ENCODE data around the gene TNFRSF1B. TPM values are rescaled to one million over a fixed set of nuclear protein-coding genes. Genes with fewer than 3 reads are reported as not detected.

Gene TNFRSF1B
- total and polyA plus RNA-seq, 2 of the 8 experiments (the other 6 are each of a cell fraction or from before 2014, with no cell fraction given) = 1.7 to 2.9 TPM

DNA sequence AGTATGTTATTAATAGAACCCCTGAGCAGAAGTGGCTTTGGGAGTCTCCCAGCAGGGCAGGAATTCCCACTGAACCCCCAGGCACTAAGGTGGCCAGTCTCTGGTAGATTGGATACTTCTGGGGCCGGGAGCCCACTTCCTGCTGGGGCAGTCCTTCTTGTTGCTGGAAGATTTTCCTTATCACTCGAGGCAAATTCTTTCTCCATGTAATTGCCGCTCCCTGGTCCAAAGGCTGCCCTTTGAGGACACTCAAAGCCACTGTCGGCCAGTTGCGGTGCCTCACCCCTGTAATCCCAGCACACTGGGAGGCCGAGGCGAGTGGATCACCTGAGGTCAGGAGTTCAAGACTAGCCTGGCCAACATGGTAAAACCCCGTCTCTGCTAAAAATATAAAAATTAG is 22.6 kb upstream of the TNFRSF1B start:
- Histone ChIP-seq H3K23ac (ENCODE audit: insufficient read length) (no peak overlapping the region), H2AK5ac (ENCODE audit: low read depth, low read length) (no peak overlapping the region), H3K14ac (ENCODE audit: insufficient read length) (no peak overlapping the region), H3K9me3 (ENCODE audit: insufficient read depth in 2 of 2, low read depth in 1 of 2, low read length in 1 of 2) (no peaks in the 10 kb centered on the region; a peak in 1 of 4 replicates), H2AFZ (ENCODE audit: low read length) (no peak overlapping the region), H3K23me2 (ENCODE audit: low read depth, low read length) (no peaks in the 10 kb centered on the region), H3K27ac (ENCODE audit: low read depth, low read length) (no peak overlapping the region), H2BK5ac (ENCODE audit: low read depth, low read length) (no peak overlapping the region), H3K36me3 (ENCODE audit: control insufficient read depth in 2 of 4, insufficient read depth in 4 of 4, low read length in 3 of 4) (no peaks in the 10 kb centered on the region; a peak in 2 of 8 replicates), H3K79me2 (ENCODE audit: control insufficient read depth in 1 of 2, insufficient read depth in 2 of 2, low read length in 2 of 2) (no peaks in the 10 kb centered on the region), H3K4me3 (ENCODE audit: extremely low read depth in 1 of 4, insufficient read depth in 2 of 4, low read depth in 3 of 4, low read length in 4 of 4) (no peak overlapping the region), H3K4me2 (ENCODE audit: insufficient read depth in 1 of 2, low read depth in 2 of 2, low read length in 2 of 2) (no peak overlapping the region), H4K91ac (replicated peaks; ENCODE audit: insufficient read length, low read length) (no peak overlapping the region), H3K56ac (replicated peaks; ENCODE audit: insufficient read length, low read depth, low read length) (no peak overlapping the region), H3K9ac (replicated peaks in 1 of 4; ENCODE audit: extremely low read depth in 1 of 4, low read depth in 3 of 4, low read length in 3 of 4) (no peak overlapping the region), H3K79me1 (ENCODE audit: low read depth, low read length) (no peaks in the 10 kb centered on the region), H2BK15ac (ENCODE audit: low read length) (no peak overlapping the region), H3K4ac (replicated peaks; ENCODE audit: insufficient read length, low read depth, low read length) (no peak overlapping the region), H4K20me1 (replicated peaks in 1 of 2; ENCODE audit: control insufficient read depth in 1 of 2, insufficient read depth in 2 of 2, low read length in 2 of 2) (peaks cover 0 to 4% of the 10 kb centered on the region in 2 experiments), H3K18ac (ENCODE audit: extremely low read depth, low read length) (no peak overlapping the region), H2BK12ac (ENCODE audit: low read depth, low read length) (no peak overlapping the region), H3K27me3 (replicated peaks in 1 of 4; ENCODE audit: control insufficient read depth in 3 of 4, extremely low read depth in 1 of 4, insufficient read depth in 3 of 4, low read length in 3 of 4) (no peaks in the 10 kb centered on the region), H4K8ac (ENCODE audit: extremely low read depth, insufficient read depth, low read length) (no peak overlapping the region), H2BK120ac (replicated peaks; ENCODE audit: low read depth, low read length) (no peak overlapping the region), H2BK20ac (ENCODE audit: low read length) (no peak overlapping the region), H4K5ac (ENCODE audit: insufficient read length, low read depth, low read length) (no peak overlapping the region), H3K4me1 (replicated peaks in 1 of 4; ENCODE audit: control insufficient read depth in 3 of 4, insufficient read depth in 4 of 4, low read length in 3 of 4) (peaks cover 0 to 5% (median 3%) of the 10 kb centered on the region in 4 experiments; a peak in 5 of 7 replicates)
- TF ChIP-seq, protein P1, sequence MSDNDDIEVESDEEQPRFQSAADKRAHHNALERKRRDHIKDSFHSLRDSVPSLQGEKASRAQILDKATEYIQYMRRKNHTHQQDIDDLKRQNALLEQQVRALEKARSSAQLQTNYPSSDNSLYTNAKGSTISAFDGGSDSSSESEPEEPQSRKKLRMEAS (IDR thresholded peaks at IDR 0.05) = no peak
- WGBS, 2 experiments (ENCODE audit: extremely low coverage in 1 of 2, insufficient coverage in 1 of 2, insufficient read length in 1 of 2, insufficient replicate concordance in 2 of 2, low coverage in 1 of 2, low lambda C conversion rate in 2 of 2, missing lambda C conversion rate in 1 of 2) = 90% methylated on average over 8 of the region's 8 CpGs; no CpG with 5 or more reads in 1 of the 2 experiments
- ChIA-PET CTCF (ENCODE audit: partially characterized antibody) (interaction anchor here (1.6 to 9.2 kb wide), 3 partner anchors 19 to 64 kb away, joined by 3 to 79 read pairs (median 5); no protein-coding TSS in a partner anchor), POLR2A (ENCODE audit: partially characterized antibody) (no interaction called here)
- DNase-seq (ENCODE audit: low read depth in 1 of 2, low spot score in 2 of 2) (no peak), FAIRE-seq (no peak)

All from H1 (cell line).